K562 (cell line): Measurements from ENCODE around the gene TRPV5. TPM values are rescaled to one million over a fixed set of nuclear protein-coding genes. Genes with fewer than 3 reads are reported as not detected.

ENCODE experiments used
- ARNT ChIP-seq, 2 experiments: fragments of 450-650 bp; IDR thresholded peaks; 2 replicates each; pipeline ENCODE4 v1.6.1; 2016; ENCODE audit warnings: mild to moderate bottlenecking in 1 of 2
- ESRRB ChIP-seq: fragments of 250-450 bp; sonication (Bioruptor Pico); IDR thresholded peaks from 2 replicates; pipeline ENCODE4 v1.5.0; 2020; ENCODE audit warnings: mild to moderate bottlenecking, moderate library complexity, borderline replicate concordance
- EZH2 ChIP-seq: IDR thresholded peaks from 2 replicates; pipeline ENCODE4 v1.6.1; 2012; ENCODE audit warnings: low read depth, mild to moderate bottlenecking, inconsistent platforms, low read length, borderline replicate concordance
- HNRNPLL ChIP-seq: fragments of 200-400 bp; formaldehyde crosslinking; IDR thresholded peaks from 2 replicates; pipeline ENCODE4 v1.6.1; 2017; ENCODE audit warnings: low read length, low read depth, mild to moderate bottlenecking; ENCODE audit not compliant: poor library complexity, severe bottlenecking
- KDM2B ChIP-seq: fragments of 250-450 bp; sonication (Bioruptor Pico); IDR thresholded peaks from 2 replicates; pipeline ENCODE4 v1.8.0; 2021; ENCODE audit warnings: mild to moderate bottlenecking, moderate library complexity
- NEUROD1 ChIP-seq: fragments of 150-350 bp; IDR thresholded peaks from 2 replicates; pipeline ENCODE4 v1.6.1; 2014; ENCODE audit warnings: borderline replicate concordance, low read length, low read depth; ENCODE audit not compliant: partially characterized antibody
- PCBP2 ChIP-seq: fragments of 200-400 bp; formaldehyde crosslinking; IDR thresholded peaks from 2 replicates; pipeline ENCODE4 v1.6.1; 2018; ENCODE audit warnings: low read length, low read depth, mild to moderate bottlenecking, moderate library complexity; ENCODE audit not compliant: poor library complexity, severe bottlenecking
- POLR3A ChIP-seq: IDR thresholded peaks from 2 replicates; pipeline ENCODE4 v1.6.1; 2011; ENCODE audit warnings: borderline replicate concordance, mild to moderate bottlenecking, moderate library complexity; ENCODE audit not compliant: insufficient read length, insufficient read depth; ENCODE audit errors: extremely low read depth
- RBFOX2 ChIP-seq: fragments of 200-400 bp; formaldehyde crosslinking; IDR thresholded peaks from 2 replicates; pipeline ENCODE4 v1.6.1; 2017; ENCODE audit warnings: low read depth, mild to moderate bottlenecking, low read length, moderate library complexity
- RFX1 ChIP-seq: fragments of 450-650 bp; IDR thresholded peaks from 2 replicates; pipeline ENCODE4 v1.6.1; 2016; ENCODE audit warnings: mild to moderate bottlenecking, moderate library complexity
- SAFB2 ChIP-seq: fragments of 200-400 bp; formaldehyde crosslinking; IDR thresholded peaks from 2 replicates; pipeline ENCODE4 v1.6.1; 2018; ENCODE audit warnings: borderline replicate concordance, low read length, low read depth, moderate library complexity; ENCODE audit not compliant: severe bottlenecking
- SETDB1 ChIP-seq: IDR thresholded peaks from one replicate; pipeline ENCODE4 v1.6.1; 2012; ENCODE audit warnings: low read length, control low read depth, inconsistent platforms
- STAT5A ChIP-seq: IDR thresholded peaks from 2 replicates; pipeline ENCODE4 v1.6.1; 2012; ENCODE audit warnings: low read length, inconsistent platforms, borderline replicate concordance
- TCF7 ChIP-seq: sonication (generic); IDR thresholded peaks from 2 replicates; pipeline ENCODE4 v1.6.1; 2016; ENCODE audit warnings: antibody characterized with exemption, borderline replicate concordance
- XRCC5 ChIP-seq: fragments of 200-400 bp; formaldehyde crosslinking; IDR thresholded peaks from 2 replicates; pipeline ENCODE4 v1.6.1; 2017; ENCODE audit warnings: low read depth, mild to moderate bottlenecking, low read length
- ZBTB17 ChIP-seq: fragments of 450-650 bp; formaldehyde crosslinking; IDR thresholded peaks from 2 replicates; pipeline ENCODE4 v1.4.0; 2020; ENCODE audit warnings: mild to moderate bottlenecking
- ZNF23 ChIP-seq: fragments of 250-450 bp; sonication (Bioruptor Pico); IDR thresholded peaks from 2 replicates; pipeline ENCODE4 v1.4.0; 2020; ENCODE audit warnings: mild to moderate bottlenecking
- ZNF707 ChIP-seq: fragments of 250-450 bp; sonication (Bioruptor Pico); conservative IDR thresholded peaks from 2 replicates; pipeline ENCODE4 v1.8.0; 2022; ENCODE audit warnings: inconsistent platforms, mild to moderate bottlenecking, moderate library complexity
- ZSCAN29 ChIP-seq: fragments of 450-650 bp; IDR thresholded peaks from 2 replicates; pipeline ENCODE4 v1.6.1; 2017
- polyA plus RNA-seq, 8 experiments: library from polyadenylated mRNA; depleted of rRNA in 4 of 8; stranded (reverse) in 5 of 8; unstranded in 3 of 8; fragments of >200 nt; fragmentation: Nextera tagmentation in 2 of 8; fragmentation: Illumina TruSeq in 1 of 8; extraction: Ambion mirVana in 2 of 8; extraction: Trizol in 1 of 8; gene quantifications; 2 replicates each; pipeline versions ENCODE4 v1.2.1 to v1.2.3, GENCODE V29; 2011 to 2014; ENCODE audit warnings: inconsistent platforms in 1 of 8, missing spikeins in 1 of 8
- total RNA-seq, 7 experiments: library from RNA; depleted of rRNA in 6 of 7; stranded (reverse); fragments of >200 nt in 6 of 7; fragmentation: Illumina TruSeq in 2 of 7; extraction: Trizol in 2 of 7; gene quantifications; 2 replicates each; pipeline versions ENCODE4 v1.2.1 to v1.2.3, GENCODE V29; 2011 to 2021; ENCODE audit warnings: low replicate concordance in 1 of 7
- TF ChIP-seq, protein P1 (sequence below): fragments of 450-650 bp; formaldehyde crosslinking; IDR thresholded peaks from 2 replicates; pipeline ENCODE4 v1.4.0; 2022; ENCODE audit warnings: missing genetic modification characterization
- TF ChIP-seq, protein P2 (sequence below): sonication (generic); formaldehyde crosslinking; IDR thresholded peaks from 2 replicates; pipeline ENCODE4 v1.8.1; 2022; ENCODE audit warnings: missing genetic modification reagents
- TF ChIP-seq, protein P3 (sequence below): fragments of 450-650 bp; formaldehyde crosslinking; IDR thresholded peaks from 2 replicates; pipeline ENCODE4 v1.4.0; 2022; ENCODE audit warnings: missing genetic modification characterization
- TF ChIP-seq, protein P4 (sequence below): fragments of 450-650 bp; IDR thresholded peaks from 2 replicates; pipeline ENCODE4 v1.6.1; 2017; ENCODE audit warnings: antibody characterized with exemption

The TRPV5 gene
- total and polyA plus RNA-seq, 9 of the 15 experiments (the other 6 are each of a cell fraction or from before 2014, with no cell fraction given): not detected

DNA sequence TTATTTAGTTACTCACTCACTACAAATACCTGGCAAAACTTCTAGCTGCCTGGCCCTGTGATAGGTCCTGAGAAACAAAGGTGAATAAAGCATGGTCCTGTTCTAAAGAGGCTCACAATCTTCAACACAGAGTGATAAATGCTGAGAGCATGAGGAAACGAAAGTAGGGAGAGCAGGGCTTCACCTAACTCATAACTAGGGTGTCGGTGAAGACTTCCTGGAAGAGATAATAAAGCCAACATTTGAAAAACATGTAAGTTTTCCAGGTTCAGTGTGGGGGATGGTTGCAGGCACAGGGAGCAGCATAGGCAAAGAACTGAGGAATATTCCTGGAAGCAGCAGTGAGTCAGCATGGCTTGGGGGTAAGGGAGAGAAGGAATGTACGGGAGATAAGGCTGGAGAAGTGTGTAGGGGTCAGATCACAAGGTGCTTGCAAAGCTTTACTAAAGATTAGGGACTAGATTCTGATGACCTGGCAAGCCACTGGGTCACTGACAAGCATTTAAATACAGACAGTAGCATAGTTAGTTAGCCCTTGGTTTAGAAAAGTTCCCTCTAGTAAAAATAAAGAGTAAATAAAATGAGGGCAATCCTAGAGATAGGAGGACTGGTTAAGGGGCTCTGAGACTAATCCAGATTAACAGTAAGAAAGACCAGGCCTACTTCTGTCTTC is 23.5 kb upstream of the TRPV5 start (continued):
- TF ChIP-seq SAFB2: no peak
- no peak for TF ChIP-seq XRCC5
- TF ChIP-seq, protein P1, sequence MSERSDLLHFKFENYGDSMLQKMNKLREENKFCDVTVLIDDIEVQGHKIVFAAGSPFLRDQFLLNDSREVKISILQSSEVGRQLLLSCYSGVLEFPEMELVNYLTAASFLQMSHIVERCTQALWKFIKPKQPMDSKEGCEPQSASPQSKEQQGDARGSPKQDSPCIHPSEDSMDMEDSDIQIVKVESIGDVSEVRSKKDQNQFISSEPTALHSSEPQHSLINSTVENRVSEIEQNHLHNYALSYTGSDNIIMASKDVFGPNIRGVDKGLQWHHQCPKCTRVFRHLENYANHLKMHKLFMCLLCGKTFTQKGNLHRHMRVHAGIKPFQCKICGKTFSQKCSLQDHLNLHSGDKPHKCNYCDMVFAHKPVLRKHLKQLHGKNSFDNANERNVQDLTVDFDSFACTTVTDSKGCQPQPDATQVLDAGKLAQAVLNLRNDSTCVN (CRISPR knock-in tag): 0 out of 2 replicates have a peak, but pooled peaks have one; percentile 30
- TF ChIP-seq ZBTB17 (CRISPR knock-in tag): no peak
- no peak for TF ChIP-seq ZNF23
- TF ChIP-seq, protein P2, sequence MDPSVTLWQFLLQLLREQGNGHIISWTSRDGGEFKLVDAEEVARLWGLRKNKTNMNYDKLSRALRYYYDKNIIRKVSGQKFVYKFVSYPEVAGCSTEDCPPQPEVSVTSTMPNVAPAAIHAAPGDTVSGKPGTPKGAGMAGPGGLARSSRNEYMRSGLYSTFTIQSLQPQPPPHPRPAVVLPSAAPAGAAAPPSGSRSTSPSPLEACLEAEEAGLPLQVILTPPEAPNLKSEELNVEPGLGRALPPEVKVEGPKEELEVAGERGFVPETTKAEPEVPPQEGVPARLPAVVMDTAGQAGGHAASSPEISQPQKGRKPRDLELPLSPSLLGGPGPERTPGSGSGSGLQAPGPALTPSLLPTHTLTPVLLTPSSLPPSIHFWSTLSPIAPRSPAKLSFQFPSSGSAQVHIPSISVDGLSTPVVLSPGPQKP (CRISPR knock-in tag): no peak
- TF ChIP-seq KDM2B (CRISPR knock-in tag): no peak
- TF ChIP-seq, protein P3, sequence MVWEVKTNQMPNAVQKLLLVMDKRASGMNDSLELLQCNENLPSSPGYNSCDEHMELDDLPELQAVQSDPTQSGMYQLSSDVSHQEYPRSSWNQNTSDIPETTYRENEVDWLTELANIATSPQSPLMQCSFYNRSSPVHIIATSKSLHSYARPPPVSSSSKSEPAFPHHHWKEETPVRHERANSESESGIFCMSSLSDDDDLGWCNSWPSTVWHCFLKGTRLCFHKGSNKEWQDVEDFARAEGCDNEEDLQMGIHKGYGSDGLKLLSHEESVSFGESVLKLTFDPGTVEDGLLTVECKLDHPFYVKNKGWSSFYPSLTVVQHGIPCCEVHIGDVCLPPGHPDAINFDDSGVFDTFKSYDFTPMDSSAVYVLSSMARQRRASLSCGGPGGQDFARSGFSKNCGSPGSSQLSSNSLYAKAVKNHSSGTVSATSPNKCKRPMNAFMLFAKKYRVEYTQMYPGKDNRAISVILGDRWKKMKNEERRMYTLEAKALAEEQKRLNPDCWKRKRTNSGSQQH (CRISPR knock-in tag): peak; percentile 63; the same call in 1 of the 2 replicates
- TF ChIP-seq PCBP2: no peak
- TF ChIP-seq EZH2: no peak
- TF ChIP-seq ZNF707 (CRISPR knock-in tag): no peak
- TF ChIP-seq RFX1: no peak
- no peak for TF ChIP-seq POLR3A
- TF ChIP-seq ZSCAN29: no peak
- no peak for TF ChIP-seq RBFOX2
- no peak for TF ChIP-seq HNRNPLL
- no peak for TF ChIP-seq NEUROD1
- no peak for TF ChIP-seq TCF7
- TF ChIP-seq ESRRB (CRISPR knock-in tag): no peak
- TF ChIP-seq SETDB1: peak; percentile 25
- peak; percentile 32; the same call in 1 of the 2 replicates for TF ChIP-seq STAT5A
- TF ChIP-seq, protein P4, sequence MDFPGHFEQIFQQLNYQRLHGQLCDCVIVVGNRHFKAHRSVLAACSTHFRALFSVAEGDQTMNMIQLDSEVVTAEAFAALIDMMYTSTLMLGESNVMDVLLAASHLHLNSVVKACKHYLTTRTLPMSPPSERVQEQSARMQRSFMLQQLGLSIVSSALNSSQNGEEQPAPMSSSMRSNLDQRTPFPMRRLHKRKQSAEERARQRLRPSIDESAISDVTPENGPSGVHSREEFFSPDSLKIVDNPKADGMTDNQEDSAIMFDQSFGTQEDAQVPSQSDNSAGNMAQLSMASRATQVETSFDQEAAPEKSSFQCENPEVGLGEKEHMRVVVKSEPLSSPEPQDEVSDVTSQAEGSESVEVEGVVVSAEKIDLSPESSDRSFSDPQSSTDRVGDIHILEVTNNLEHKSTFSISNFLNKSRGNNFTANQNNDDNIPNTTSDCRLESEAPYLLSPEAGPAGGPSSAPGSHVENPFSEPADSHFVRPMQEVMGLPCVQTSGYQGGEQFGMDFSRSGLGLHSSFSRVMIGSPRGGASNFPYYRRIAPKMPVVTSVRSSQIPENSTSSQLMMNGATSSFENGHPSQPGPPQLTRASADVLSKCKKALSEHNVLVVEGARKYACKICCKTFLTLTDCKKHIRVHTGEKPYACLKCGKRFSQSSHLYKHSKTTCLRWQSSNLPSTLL: no peak
- TF ChIP-seq ARNT (IDR thresholded peaks at IDR 0.05): peak in 1 of 2 experiments; percentile 32; a peak in 1 of 4 replicates
